ENCODE results near the gene PLOD2. TPM values are rescaled to one million over a fixed set of nuclear protein-coding genes. Genes with fewer than 3 reads are reported as not detected.

Gene PLOD2
- total and polyA plus RNA-seq, 2 donors (not counting 1 experiment from before 2014, with no cell fraction given): not detected

- DNase-seq: no peak
- no peaks in the 10 kb centered on the region for H3K27me3 Mint-ChIP-seq
- Histone ChIP-seq H3K4me2 (replicated peaks; ENCODE audit: low read depth, low read length, poor library complexity, severe bottlenecking) (no peak overlapping the region), H3K4me3 (ENCODE audit: control extremely low read depth in 1 of 5, extremely low read depth in 1 of 5, insufficient read depth in 1 of 5, low read depth in 2 of 5, low read length in 4 of 5) (no peak overlapping the region), H3K9ac (ENCODE audit: low read length) (no peak overlapping the region), H4K20me1 (ENCODE audit: control insufficient read depth, insufficient read depth, low read length, poor library complexity, severe bottlenecking) (no peaks in the 10 kb centered on the region), H3K79me2 (ENCODE audit: control insufficient read depth, insufficient read depth, low read length) (no peaks in the 10 kb centered on the region), H3K27me3 (replicated peaks in 1 of 4; ENCODE audit: control extremely low read depth in 1 of 4, control insufficient read depth in 3 of 4, insufficient read depth in 4 of 4, low read length in 3 of 4) (no peaks in the 10 kb centered on the region), H3K36me3 (replicated peaks in 1 of 2; ENCODE audit: control extremely low read depth in 1 of 2, control insufficient read depth in 1 of 2, extremely low read depth in 1 of 2, insufficient read depth in 2 of 2, low read length in 1 of 2) (no peaks in the 10 kb centered on the region), H3K27ac (ENCODE audit: low read length in 2 of 2) (no peak overlapping the region), H2AFZ (ENCODE audit: insufficient read depth, low read depth, low read length, poor library complexity, severe bottlenecking) (no peak overlapping the region), H3K4me1 (ENCODE audit: control insufficient read depth in 2 of 2, insufficient read depth in 2 of 2, low read length in 2 of 2) (no peaks in the 10 kb centered on the region), H3K9me3 (ENCODE audit: control extremely low read depth in 1 of 3, control insufficient read depth in 2 of 3, insufficient read depth in 1 of 3, low read length in 2 of 3) (no peaks in the 10 kb centered on the region)
- H3K9me3 Mint-ChIP-seq (ENCODE audit: insufficient read depth): no peaks in the 10 kb centered on the region
- ATAC-seq (ENCODE audit: low read depth): no peak
- no peak overlapping the region for H3K27ac Mint-ChIP-seq
- ChIA-PET CTCF (no interaction called here), POLR2A (no interaction called here)
- no peaks in the 10 kb centered on the region for H3K4me1 Mint-ChIP-seq
- no CpG with 5 or more reads among the region's 1 CpG for WGBS (ENCODE audit: insufficient coverage)
- no peak overlapping the region for H3K4me3 Mint-ChIP-seq
- TF ChIP-seq EZH2 (IDR thresholded peaks at IDR 0.05; ENCODE audit: borderline replicate concordance, insufficient read depth, low read depth, low read length, poor library complexity, severe bottlenecking): no peak
- no peak for TF ChIP-seq CTCF (IDR thresholded peaks at IDR 0.05)
- intact Hi-C loops (cut with micrococcal nuclease): no loop called here
These were observed 73.9 kb downstream of the PLOD2 start for GRCh38 chr3:146087116-146087515.

- H3K9me3 Mint-ChIP-seq (ENCODE audit: insufficient read depth): no peaks in the 10 kb centered on the region
- CTCF ChIA-PET: no interaction called here
- intact Hi-C loops (cut with micrococcal nuclease): no loop called here
- DNase-seq (no peak), ATAC-seq (ENCODE audit: low read depth) (no peak)
- no peaks in the 10 kb centered on the region for H3K9me3 ChIP-seq (ENCODE audit: control extremely low read depth in 1 of 3, control insufficient read depth in 2 of 3, insufficient read depth in 1 of 3, low read length in 2 of 3)
- no peaks in the 10 kb centered on the region for H3K4me1 Mint-ChIP-seq
- H3K79me2 ChIP-seq (ENCODE audit: control insufficient read depth, insufficient read depth, low read length): no peaks in the 10 kb centered on the region
- H3K27ac ChIP-seq (ENCODE audit: low read length in 2 of 2): no peak overlapping the region
- POLR2A ChIA-PET: no interaction called here
- H3K27me3 Mint-ChIP-seq: no peaks in the 10 kb centered on the region
- H3K27me3 ChIP-seq (replicated peaks in 1 of 4; ENCODE audit: control extremely low read depth in 1 of 4, control insufficient read depth in 3 of 4, insufficient read depth in 4 of 4, low read length in 3 of 4): no peaks in the 10 kb centered on the region
- no peaks in the 10 kb centered on the region for H3K36me3 ChIP-seq (replicated peaks in 1 of 2; ENCODE audit: control extremely low read depth in 1 of 2, control insufficient read depth in 1 of 2, extremely low read depth in 1 of 2, insufficient read depth in 2 of 2, low read length in 1 of 2)
- no peak overlapping the region for H3K27ac Mint-ChIP-seq
- no peak overlapping the region for H2AFZ ChIP-seq (ENCODE audit: insufficient read depth, low read depth, low read length, poor library complexity, severe bottlenecking)
- no peak for TF ChIP-seq CTCF (IDR thresholded peaks at IDR 0.05)
- no peak for TF ChIP-seq EZH2 (IDR thresholded peaks at IDR 0.05; ENCODE audit: borderline replicate concordance, insufficient read depth, low read depth, low read length, poor library complexity, severe bottlenecking)
- H3K4me1 ChIP-seq (ENCODE audit: control insufficient read depth in 2 of 2, insufficient read depth in 2 of 2, low read length in 2 of 2): no peaks in the 10 kb centered on the region
- WGBS (ENCODE audit: insufficient coverage): 100% methylated on average over 1 of the region's 3 CpGs
- H3K9ac ChIP-seq (ENCODE audit: low read length): no peak overlapping the region
- no peak overlapping the region for H3K4me2 ChIP-seq (replicated peaks; ENCODE audit: low read depth, low read length, poor library complexity, severe bottlenecking)
- H4K20me1 ChIP-seq (ENCODE audit: control insufficient read depth, insufficient read depth, low read length, poor library complexity, severe bottlenecking): no peaks in the 10 kb centered on the region
- no peak overlapping the region for H3K4me3 ChIP-seq (ENCODE audit: control extremely low read depth in 1 of 5, extremely low read depth in 1 of 5, insufficient read depth in 1 of 5, low read depth in 2 of 5, low read length in 4 of 5)
- H3K4me3 Mint-ChIP-seq: no peak overlapping the region
These were observed 74.8 kb downstream of the PLOD2 start for GRCh38 chr3:146086211-146086610.
